Kidney (tissue), 22 donors: ENCODE results near the gene ATP8A2. TPM values are rescaled to one million over a fixed set of nuclear protein-coding genes. Genes with fewer than 3 reads are reported as not detected.

Source experiments
- DNase-seq, 5 donors: peaks; one replicate each; pipeline ENCODE4 v3.0.0-alpha.2; 2013 to 2020
- FAIRE-seq: peaks from 2 replicates; lab custom pipeline; 2012; peaks lifted over from hg19 to GRCh38; lab: Jason Lieb, UNC
- H3K27ac ChIP-seq, 2 donors: one replicate each; pipeline ENCODE4 v1.7.0; 2013; ENCODE audit warnings: low read depth in 2 of 2, low read length in 2 of 2, inconsistent platforms in 1 of 2
- H3K27me3 ChIP-seq: one replicate; pipeline ENCODE4 v1.7.1; 2013; ENCODE audit warnings: low read length, inconsistent platforms; ENCODE audit not compliant: control insufficient read depth, insufficient read depth
- H3K36me3 ChIP-seq, 3 donors: one replicate each; pipeline versions ENCODE4 v1.7.0 to v1.7.1; 2013; ENCODE audit warnings: low read length in 3 of 3, control low read depth in 1 of 3, inconsistent platforms in 1 of 3; ENCODE audit not compliant: insufficient read depth in 3 of 3, control insufficient read depth in 2 of 3
- H3K4me1 ChIP-seq, 3 donors: one replicate each; pipeline versions ENCODE4 v1.7.0 to v1.7.1; 2013; ENCODE audit warnings: low read length in 3 of 3, inconsistent platforms in 1 of 3, low read depth in 1 of 3; ENCODE audit not compliant: control insufficient read depth in 2 of 3, insufficient read depth in 2 of 3
- H3K4me3 ChIP-seq, 3 donors: one replicate each; pipeline versions ENCODE4 v1.7.0 to v1.8.1; 2013; ENCODE audit warnings: low read length in 3 of 3, control low read depth in 1 of 3, inconsistent platforms in 1 of 3
- H3K9ac ChIP-seq, 3 donors: one replicate each; pipeline versions ENCODE4 v1.7.0 to v1.7.1; 2013; ENCODE audit warnings: low read length in 3 of 3, control low read depth in 1 of 3, inconsistent platforms in 1 of 3
- H3K9me3 ChIP-seq, 3 donors: one replicate each; pipeline versions ENCODE4 v1.7.0 to v1.7.1; 2013; ENCODE audit warnings: low read length in 3 of 3, control low read depth in 1 of 3, inconsistent platforms in 1 of 3; ENCODE audit not compliant: control insufficient read depth in 2 of 3, insufficient read depth in 1 of 3
- intact Hi-C: fragments of 100-400 bp; cut with DNase I; formaldehyde crosslinking; loops from one replicate; pipeline ENCODE4 v1.11.1; 2022
- long read RNA-seq, 10 donors: library from polyadenylated mRNA in 1 of 10; unstranded in 1 of 10; transcript quantifications; one replicate each; pipeline ENCODE4 v2.0.0 and lab custom pipeline, GENCODE V29; 2021 to 2026
- polyA plus RNA-seq: library from polyadenylated mRNA; stranded (reverse); fragments of 350-450 nt; fragmentation: Illumina TruSeq; extraction: RNeasy Lipid Tissue Mini Kit (QIAGEN cat#74804); gene quantifications from one replicate; pipeline ENCODE4 v1.2.3, GENCODE V29; 2014; ENCODE audit warnings: low read depth, low replicate concordance; ENCODE audit not compliant: insufficient read depth
- total RNA-seq: library from RNA; stranded (reverse); fragmentation: NEBNext Ultra II Directional; extraction: Animal tissue kit (Norgen Biotek cat#: 25700); gene quantifications from one replicate; pipeline ENCODE4 v1.2.1, GENCODE V29; 2021
- TF ChIP-seq, protein P1 (sequence below): IDR thresholded peaks from 3 replicates; pipeline ENCODE4 v1.5.1; 2012; ENCODE audit warnings: mild to moderate bottlenecking, moderate library complexity, borderline replicate concordance; ENCODE audit not compliant: insufficient read depth; ENCODE audit errors: extremely low read depth
- donor health status: control.
- donor health status: control.
- donor health status: control.
- donor health status: control.
- donor health status: control.
- donor health status: DM: yes; HTN: yes; CAD: no.
- donor health status: Normal renal cell carcinoma (clear cell type).

ATP8A2 gene
- total RNA-seq: 0.50 TPM
- polyA plus RNA-seq: 0.73 TPM
- long read RNA-seq, donor 1: 0 reads
- long read RNA-seq, donor 2: 0 reads
- long read RNA-seq, donor 3: 0 reads
- long read RNA-seq, donor 4: 0 reads
- long read RNA-seq, donor 5: 0 reads
- long read RNA-seq, donor 6, partial matches to known transcripts: 15 of 15 reads
- long read RNA-seq, donor 6, other reads (novel, unspliced or antisense): 0 of 15 reads
- long read RNA-seq, donor 7, partial matches to known transcripts: 2 of 4 reads
- long read RNA-seq, donor 7, other reads (novel, unspliced or antisense): 2 of 4 reads
- long read RNA-seq, donor 8, partial matches to known transcripts: 0 of 7 reads
- long read RNA-seq, donor 8, other reads (novel, unspliced or antisense): 7 of 7 reads
- long read RNA-seq, donor 9: 0 reads
- long read RNA-seq, donor 10, partial matches to known transcripts: 0 of 16 reads
- long read RNA-seq, donor 10, other reads (novel, unspliced or antisense): 16 of 16 reads

DNA sequence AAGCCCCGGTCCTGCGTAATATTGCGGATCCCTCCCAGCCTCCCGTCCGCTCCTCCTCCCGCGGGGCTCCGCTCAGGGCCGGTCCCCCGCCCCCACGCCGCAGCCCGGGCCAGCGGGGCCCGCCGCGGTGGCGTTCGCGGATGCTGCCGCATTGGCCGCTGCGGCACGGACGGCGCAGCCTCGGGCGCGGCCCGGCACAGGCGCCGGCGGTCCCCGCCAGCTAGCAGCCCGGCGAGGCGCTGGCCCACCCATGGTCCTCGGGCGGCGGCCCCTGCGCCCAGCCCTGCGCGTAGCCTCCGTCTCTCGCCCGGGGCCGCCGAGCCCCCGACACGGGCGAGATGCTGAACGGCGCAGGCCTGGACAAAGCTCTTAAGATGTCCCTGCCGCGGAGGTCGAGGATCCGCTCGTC, at the start of gene ATP8A2:
TSS of gene ATP8A2 (plus strand) at position 100 of the 409 bp plus-strand sequence. CDS start at position 339, 239 bp downstream.
- TF ChIP-seq, protein P1, sequence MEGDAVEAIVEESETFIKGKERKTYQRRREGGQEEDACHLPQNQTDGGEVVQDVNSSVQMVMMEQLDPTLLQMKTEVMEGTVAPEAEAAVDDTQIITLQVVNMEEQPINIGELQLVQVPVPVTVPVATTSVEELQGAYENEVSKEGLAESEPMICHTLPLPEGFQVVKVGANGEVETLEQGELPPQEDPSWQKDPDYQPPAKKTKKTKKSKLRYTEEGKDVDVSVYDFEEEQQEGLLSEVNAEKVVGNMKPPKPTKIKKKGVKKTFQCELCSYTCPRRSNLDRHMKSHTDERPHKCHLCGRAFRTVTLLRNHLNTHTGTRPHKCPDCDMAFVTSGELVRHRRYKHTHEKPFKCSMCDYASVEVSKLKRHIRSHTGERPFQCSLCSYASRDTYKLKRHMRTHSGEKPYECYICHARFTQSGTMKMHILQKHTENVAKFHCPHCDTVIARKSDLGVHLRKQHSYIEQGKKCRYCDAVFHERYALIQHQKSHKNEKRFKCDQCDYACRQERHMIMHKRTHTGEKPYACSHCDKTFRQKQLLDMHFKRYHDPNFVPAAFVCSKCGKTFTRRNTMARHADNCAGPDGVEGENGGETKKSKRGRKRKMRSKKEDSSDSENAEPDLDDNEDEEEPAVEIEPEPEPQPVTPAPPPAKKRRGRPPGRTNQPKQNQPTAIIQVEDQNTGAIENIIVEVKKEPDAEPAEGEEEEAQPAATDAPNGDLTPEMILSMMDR: no peak
- intact Hi-C loops: no loop called here

DNA sequence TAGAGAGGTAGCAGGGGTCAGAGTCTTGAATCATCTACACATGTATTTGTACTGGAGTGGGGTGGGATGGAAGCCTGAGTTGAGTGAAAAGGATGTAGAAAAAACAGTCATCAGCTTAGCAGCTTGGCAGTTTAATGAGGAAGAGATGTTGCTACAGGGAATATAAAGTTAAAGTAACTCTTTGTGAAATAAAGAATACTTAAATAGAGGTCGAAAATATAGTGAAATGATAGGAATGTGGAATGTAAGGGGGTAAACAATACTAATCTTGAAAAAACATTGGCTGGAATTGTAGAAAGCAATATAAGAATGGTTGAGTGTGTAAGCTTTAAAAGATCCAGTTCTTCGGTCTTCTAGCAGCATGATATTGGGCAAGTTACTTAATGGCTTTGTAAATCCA, 47.7 kb upstream of the ATP8A2 start:
- Histone ChIP-seq H3K4me1 (no peaks in the 10 kb centered on the region), H3K9ac (no peak overlapping the region), H3K9me3 (no peaks in the 10 kb centered on the region), H3K27me3 (no peaks in the 10 kb centered on the region), H3K4me3 (no peak overlapping the region), H3K36me3 (peaks cover 11 to 43% (median 27%) of the 10 kb centered on the region in 3 donors), H3K27ac (no peak overlapping the region)
- TF ChIP-seq, protein P1: no peak
- DNase-seq: no peak
- no peak for FAIRE-seq
- intact Hi-C loops: no loop called here

More for the DNA sequence above, at the start of gene ATP8A2:
- H3K9ac ChIP-seq: no peak within 1 kb of the TSS
- FAIRE-seq (no peak), DNase-seq (peak in 4 of 5 donors; percentile 19 to 51 (median 36))
- no peaks in the 10 kb centered on the region for H3K9me3 ChIP-seq
- no peaks in the 10 kb centered on the region for H3K36me3 ChIP-seq
- H3K4me1 ChIP-seq: peaks cover 0 to 3% (median 0%) of the 10 kb centered on the region in 3 donors
- H3K4me3 ChIP-seq: peak within 1 kb of the TSS in 1 of 3 donors; percentile 6
- peaks cover 22% of the 10 kb centered on the region for H3K27me3 ChIP-seq
- no peak within 1 kb of the TSS for H3K27ac ChIP-seq

DNA sequence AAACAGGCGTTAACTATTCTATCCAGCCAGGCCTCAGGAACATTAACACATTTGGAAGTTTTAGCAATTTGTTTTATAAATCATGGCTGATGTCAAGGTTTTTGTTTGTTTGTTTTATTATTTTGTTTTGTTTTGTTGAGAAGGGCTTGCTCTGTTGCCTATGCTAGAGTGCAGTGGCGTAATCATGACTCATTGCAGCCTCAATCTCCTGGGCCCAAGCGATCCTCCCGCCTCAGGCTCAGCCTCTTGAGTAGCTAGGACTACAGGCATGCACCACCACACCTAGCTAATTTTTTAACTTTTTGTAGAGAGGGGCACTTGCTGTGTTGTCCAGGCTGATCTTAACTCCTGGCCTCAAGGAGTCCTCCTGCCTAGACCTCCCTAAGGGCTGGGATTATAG, 42.1 kb upstream of the ATP8A2 start:
- H3K9me3 ChIP-seq: no peaks in the 10 kb centered on the region
- H3K27ac ChIP-seq: no peak overlapping the region
- no peak for FAIRE-seq
- H3K27me3 ChIP-seq: no peaks in the 10 kb centered on the region
- no peaks in the 10 kb centered on the region for H3K4me1 ChIP-seq
- intact Hi-C loops: no loop called here
- H3K36me3 ChIP-seq: peaks cover 11 to 63% (median 29%) of the 10 kb centered on the region in 3 donors
- H3K4me3 ChIP-seq: no peak overlapping the region
- no peak for DNase-seq
- TF ChIP-seq, protein P1: no peak
- no peak overlapping the region for H3K9ac ChIP-seq
